Kidney (tissue), 14 donors: ENCODE results near the gene TUBG1. TPM values are rescaled to one million over a fixed set of nuclear protein-coding genes. Genes with fewer than 3 reads are reported as not detected.

Experiments
- DNase-seq, 5 donors: peaks; one replicate each; pipeline ENCODE4 v3.0.0-alpha.2; 2013 to 2020
- FAIRE-seq: peaks from 2 replicates; lab custom pipeline; 2012; peaks lifted over from hg19 to GRCh38; lab: Jason Lieb, UNC
- H3K27ac ChIP-seq, 2 donors: one replicate each; pipeline ENCODE4 v1.7.0; 2013; ENCODE audit warnings: low read depth in 2 of 2, low read length in 2 of 2, inconsistent platforms in 1 of 2
- H3K27me3 ChIP-seq: one replicate; pipeline ENCODE4 v1.7.1; 2013; ENCODE audit warnings: low read length, inconsistent platforms; ENCODE audit not compliant: control insufficient read depth, insufficient read depth
- H3K36me3 ChIP-seq, 3 donors: one replicate each; pipeline versions ENCODE4 v1.7.0 to v1.7.1; 2013; ENCODE audit warnings: low read length in 3 of 3, control low read depth in 1 of 3, inconsistent platforms in 1 of 3; ENCODE audit not compliant: insufficient read depth in 3 of 3, control insufficient read depth in 2 of 3
- H3K4me1 ChIP-seq, 3 donors: one replicate each; pipeline versions ENCODE4 v1.7.0 to v1.7.1; 2013; ENCODE audit warnings: low read length in 3 of 3, inconsistent platforms in 1 of 3, low read depth in 1 of 3; ENCODE audit not compliant: control insufficient read depth in 2 of 3, insufficient read depth in 2 of 3
- H3K4me3 ChIP-seq, 3 donors: one replicate each; pipeline versions ENCODE4 v1.7.0 to v1.8.1; 2013; ENCODE audit warnings: low read length in 3 of 3, control low read depth in 1 of 3, inconsistent platforms in 1 of 3
- H3K9ac ChIP-seq, 3 donors: one replicate each; pipeline versions ENCODE4 v1.7.0 to v1.7.1; 2013; ENCODE audit warnings: low read length in 3 of 3, control low read depth in 1 of 3, inconsistent platforms in 1 of 3
- H3K9me3 ChIP-seq, 3 donors: one replicate each; pipeline versions ENCODE4 v1.7.0 to v1.7.1; 2013; ENCODE audit warnings: low read length in 3 of 3, control low read depth in 1 of 3, inconsistent platforms in 1 of 3; ENCODE audit not compliant: control insufficient read depth in 2 of 3, insufficient read depth in 1 of 3
- intact Hi-C: fragments of 100-400 bp; cut with DNase I; formaldehyde crosslinking; loops from one replicate; pipeline ENCODE4 v1.11.1; 2022
- polyA plus RNA-seq: library from polyadenylated mRNA; stranded (reverse); fragments of 350-450 nt; fragmentation: Illumina TruSeq; extraction: RNeasy Lipid Tissue Mini Kit (QIAGEN cat#74804); gene quantifications from one replicate; pipeline ENCODE4 v1.2.3, GENCODE V29; 2014; ENCODE audit warnings: low read depth, low replicate concordance; ENCODE audit not compliant: insufficient read depth
- total RNA-seq: library from RNA; stranded (reverse); fragmentation: NEBNext Ultra II Directional; extraction: Animal tissue kit (Norgen Biotek cat#: 25700); gene quantifications from one replicate; pipeline ENCODE4 v1.2.1, GENCODE V29; 2021
- TF ChIP-seq, protein P1 (sequence below): IDR thresholded peaks from 3 replicates; pipeline ENCODE4 v1.5.1; 2012; ENCODE audit warnings: mild to moderate bottlenecking, moderate library complexity, borderline replicate concordance; ENCODE audit not compliant: insufficient read depth; ENCODE audit errors: extremely low read depth
- donor health status: control.
- donor health status: control.
- donor health status: control.
- donor health status: control.
- donor health status: control.
- donor health status: DM: yes; HTN: yes; CAD: no.
- donor health status: Normal renal cell carcinoma (clear cell type).

Gene TUBG1
- total and polyA plus RNA-seq, 2 donors from 2014 or later: 33.7 to 61.9 TPM

- intact Hi-C loops: no loop called here
- no peak for FAIRE-seq
Observed at GRCh38 chr17:42612013-42612412, 2.5 kb downstream of the TUBG1 start.

DNA sequence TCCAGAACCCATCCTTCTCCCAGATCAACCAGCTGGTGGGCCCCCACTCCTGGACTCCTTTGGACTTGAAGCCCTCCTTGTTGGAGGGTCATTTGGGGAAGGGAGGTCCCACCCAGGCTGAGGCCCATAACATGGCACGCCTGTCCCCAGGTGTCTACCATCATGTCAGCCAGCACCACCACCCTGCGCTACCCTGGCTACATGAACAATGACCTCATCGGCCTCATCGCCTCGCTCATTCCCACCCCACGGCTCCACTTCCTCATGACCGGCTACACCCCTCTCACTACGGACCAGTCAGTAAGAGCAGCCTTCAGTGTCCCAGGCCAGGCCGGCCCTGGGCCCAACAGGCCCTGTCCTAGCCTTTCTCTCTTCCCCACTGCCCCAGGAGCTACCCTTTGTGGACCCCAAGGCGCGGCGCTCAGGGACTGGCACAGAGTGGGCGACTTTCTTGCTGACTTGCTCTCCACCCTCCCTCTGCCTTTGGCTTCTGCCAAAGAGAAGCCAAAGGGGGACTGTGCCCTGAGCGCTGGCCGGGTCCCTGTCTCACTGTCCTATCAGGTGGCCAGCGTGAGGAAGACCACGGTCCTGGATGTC is 4.3 kb downstream of the TUBG1 start:
- FAIRE-seq: no peak
- TF ChIP-seq, protein P1, sequence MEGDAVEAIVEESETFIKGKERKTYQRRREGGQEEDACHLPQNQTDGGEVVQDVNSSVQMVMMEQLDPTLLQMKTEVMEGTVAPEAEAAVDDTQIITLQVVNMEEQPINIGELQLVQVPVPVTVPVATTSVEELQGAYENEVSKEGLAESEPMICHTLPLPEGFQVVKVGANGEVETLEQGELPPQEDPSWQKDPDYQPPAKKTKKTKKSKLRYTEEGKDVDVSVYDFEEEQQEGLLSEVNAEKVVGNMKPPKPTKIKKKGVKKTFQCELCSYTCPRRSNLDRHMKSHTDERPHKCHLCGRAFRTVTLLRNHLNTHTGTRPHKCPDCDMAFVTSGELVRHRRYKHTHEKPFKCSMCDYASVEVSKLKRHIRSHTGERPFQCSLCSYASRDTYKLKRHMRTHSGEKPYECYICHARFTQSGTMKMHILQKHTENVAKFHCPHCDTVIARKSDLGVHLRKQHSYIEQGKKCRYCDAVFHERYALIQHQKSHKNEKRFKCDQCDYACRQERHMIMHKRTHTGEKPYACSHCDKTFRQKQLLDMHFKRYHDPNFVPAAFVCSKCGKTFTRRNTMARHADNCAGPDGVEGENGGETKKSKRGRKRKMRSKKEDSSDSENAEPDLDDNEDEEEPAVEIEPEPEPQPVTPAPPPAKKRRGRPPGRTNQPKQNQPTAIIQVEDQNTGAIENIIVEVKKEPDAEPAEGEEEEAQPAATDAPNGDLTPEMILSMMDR: no peak
- no peak overlapping the region for H3K9ac ChIP-seq
- no peak overlapping the region for H3K27ac ChIP-seq
- H3K9me3 ChIP-seq: no peaks in the 10 kb centered on the region
- H3K4me3 ChIP-seq: no peak overlapping the region
- no peaks in the 10 kb centered on the region for H3K27me3 ChIP-seq
- peaks cover 0 to 2% (median 0%) of the 10 kb centered on the region in 3 donors for H3K4me1 ChIP-seq
- DNase-seq: peak in 1 of 5 donors; percentile 71
- H3K36me3 ChIP-seq: peaks cover 2 to 25% (median 19%) of the 10 kb centered on the region in 3 donors
- intact Hi-C loops: no loop called here

More at GRCh38 chr17:42612013-42612412, 2.5 kb downstream of the TUBG1 start:
- H3K4me3 ChIP-seq: no peak overlapping the region
- H3K27me3 ChIP-seq: no peaks in the 10 kb centered on the region
- peaks cover 2 to 25% (median 19%) of the 10 kb centered on the region in 3 donors for H3K36me3 ChIP-seq
- no peak overlapping the region for H3K27ac ChIP-seq
- TF ChIP-seq, protein P1: no peak
- no peaks in the 10 kb centered on the region for H3K9me3 ChIP-seq
- H3K9ac ChIP-seq: no peak overlapping the region
- no peak for DNase-seq
- H3K4me1 ChIP-seq: peaks cover 0 to 8% (median 6%) of the 10 kb centered on the region in 3 donors

DNA sequence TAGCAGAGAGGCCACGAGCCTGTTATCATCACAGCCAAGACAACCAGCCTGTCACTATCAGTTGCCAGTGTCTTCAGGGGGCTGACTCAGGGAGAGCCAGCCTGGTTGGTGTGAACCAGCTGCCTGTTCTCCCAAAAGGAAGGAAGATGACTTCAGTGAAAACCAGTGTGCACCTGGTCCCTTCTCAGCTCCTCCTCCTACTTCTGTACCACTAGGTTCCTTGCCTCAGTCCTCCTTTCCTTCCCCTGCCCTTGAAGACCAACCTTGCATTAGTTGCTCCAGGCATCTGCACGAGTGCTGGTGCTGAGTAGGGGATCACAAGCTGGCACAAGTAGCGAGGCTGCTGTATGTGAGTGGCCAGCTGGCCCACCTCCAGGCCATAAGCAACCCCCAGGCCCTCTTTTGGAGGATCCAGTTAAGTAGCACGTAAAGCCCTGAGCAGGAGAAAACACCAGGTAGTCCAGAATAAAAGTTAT is 8.5 kb downstream of the TUBG1 start:
- intact Hi-C loops: no loop called here
- H3K36me3 ChIP-seq: peaks cover 2 to 13% (median 11%) of the 10 kb centered on the region in 3 donors
- H3K9me3 ChIP-seq: no peaks in the 10 kb centered on the region
- no peaks in the 10 kb centered on the region for H3K27me3 ChIP-seq
- TF ChIP-seq, protein P1: no peak
- FAIRE-seq: no peak
- DNase-seq: no peak
- no peak overlapping the region for H3K27ac ChIP-seq
- H3K9ac ChIP-seq: no peak overlapping the region
- H3K4me3 ChIP-seq: no peak overlapping the region
- H3K4me1 ChIP-seq: no peaks in the 10 kb centered on the region
